Astrocyte of the spinal cord (primary cell): Measurements from ENCODE around the gene TSC1.

ENCODE experiments used
- DNase-seq: peaks from one replicate; pipeline ENCODE4 v3.0.0; 2011; ENCODE audit warnings: low read depth, low spot score
- H3K4me3 ChIP-seq: 2 replicates; pipeline ENCODE4 v1.5.1; 2011; ENCODE audit warnings: low read depth, mild to moderate bottlenecking, low read length, moderate library complexity
- CTCF ChIP-seq: IDR thresholded peaks from 2 replicates; pipeline ENCODE4 v1.5.1; 2012; ENCODE audit warnings: low read depth, mild to moderate bottlenecking, low read length, inconsistent platforms
- in situ Hi-C: cut with HindIII; loops from 2 replicates; pipeline ENCODE4 v1.10.0; 2017; ENCODE audit warnings: low sequenced_read_pairs

TSC1 gene

GRCh38 chr9:132861666-132862065 lies 82.8 kb downstream of the TSC1 start:
- TF ChIP-seq CTCF: no peak
- H3K4me3 ChIP-seq: no peak overlapping the region
- in situ Hi-C loops: no loop called here
- no peak for DNase-seq

DNA sequence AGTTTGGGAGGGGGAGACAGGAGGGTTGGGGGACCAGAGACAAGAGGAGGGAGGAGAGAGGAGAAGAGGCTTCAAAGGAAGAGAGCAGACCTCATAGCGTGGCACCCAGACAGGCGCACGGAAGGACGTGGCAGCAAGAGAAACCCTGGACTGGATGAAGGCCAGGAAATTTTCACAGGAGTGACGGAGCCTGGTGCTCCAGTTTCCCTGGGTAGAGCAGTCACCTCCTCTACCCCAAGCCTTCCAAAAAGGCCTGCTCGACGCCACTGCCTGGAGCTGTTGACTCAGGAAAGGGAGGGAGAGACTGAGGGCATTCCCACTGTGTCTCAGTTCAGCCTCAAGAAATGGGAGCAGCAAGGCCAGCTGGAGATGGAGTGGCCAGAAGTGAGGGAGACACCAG lies 85.7 kb downstream of the TSC1 start:
- no peak overlapping the region for H3K4me3 ChIP-seq
- DNase-seq: no peak
- TF ChIP-seq CTCF: no peak
- in situ Hi-C loops: no loop called here

DNA sequence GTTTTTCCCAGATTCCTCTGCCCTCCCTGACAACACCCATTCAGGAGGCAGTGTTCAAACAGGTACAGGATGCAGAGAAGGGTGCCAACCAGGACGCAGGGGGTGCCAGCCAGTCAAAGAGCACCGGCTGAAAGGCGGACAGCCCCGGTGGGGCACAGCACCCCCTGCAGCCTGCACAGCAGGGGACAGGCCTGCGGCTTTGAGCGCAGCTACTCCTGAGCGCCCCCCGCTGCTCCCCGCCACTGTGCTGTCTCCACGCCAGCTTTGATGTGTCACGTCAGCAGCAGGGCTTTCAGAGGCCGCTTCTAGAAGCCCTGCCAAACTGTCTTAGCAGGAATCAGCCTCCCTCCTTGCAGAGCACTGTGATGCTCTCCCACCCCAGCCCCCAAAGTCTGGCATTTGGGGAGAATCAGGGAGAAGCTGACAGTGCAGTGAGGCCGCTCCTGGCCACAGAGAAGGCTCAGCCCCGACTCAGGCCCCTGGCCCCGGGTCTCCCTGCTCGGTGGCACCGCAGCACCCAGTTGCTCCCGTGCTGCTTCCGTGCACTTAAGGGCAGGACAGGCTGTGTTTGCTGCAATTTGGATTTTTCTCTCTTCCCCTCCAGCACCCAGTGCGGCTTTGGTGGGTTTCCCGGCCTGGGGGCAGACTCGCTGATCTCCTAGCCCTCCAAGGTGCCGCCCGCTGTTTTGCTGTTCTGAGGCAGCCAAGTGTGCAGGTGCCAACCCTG lies 86.6 kb downstream of the TSC1 start:
- TF ChIP-seq CTCF: no peak
- peak; percentile 46 for DNase-seq
- no peak overlapping the region for H3K4me3 ChIP-seq
- in situ Hi-C loops: no loop called here

DNA sequence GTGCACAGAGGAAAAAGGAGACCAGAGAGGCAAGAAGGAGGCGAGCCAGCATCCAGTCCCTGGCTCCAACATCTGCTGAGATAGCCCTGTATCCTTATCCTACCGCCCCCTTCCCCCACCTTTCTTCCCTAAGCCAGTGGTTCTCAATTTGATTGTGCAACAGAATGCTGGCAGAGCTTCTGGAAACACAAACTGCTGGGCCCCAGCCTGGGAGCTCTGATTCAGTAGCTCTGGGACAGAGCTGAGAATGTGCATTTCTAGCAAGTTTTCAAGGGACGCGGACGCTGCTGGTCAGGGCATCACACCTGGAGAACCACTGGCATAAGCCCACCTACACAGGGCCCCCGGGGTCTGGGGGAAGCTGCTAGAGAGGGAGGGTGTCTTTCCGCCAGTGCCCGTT lies 87.4 kb downstream of the TSC1 start:
- in situ Hi-C loops: no loop called here
- DNase-seq: peak; percentile 37
- no peak for TF ChIP-seq CTCF
- H3K4me3 ChIP-seq: no peak overlapping the region

- DNase-seq: no peak
- TF ChIP-seq CTCF: no peak
- in situ Hi-C loops: no loop called here
These were observed 88.5 kb downstream of the TSC1 start for GRCh38 chr9:132855904-132856303.

DNA sequence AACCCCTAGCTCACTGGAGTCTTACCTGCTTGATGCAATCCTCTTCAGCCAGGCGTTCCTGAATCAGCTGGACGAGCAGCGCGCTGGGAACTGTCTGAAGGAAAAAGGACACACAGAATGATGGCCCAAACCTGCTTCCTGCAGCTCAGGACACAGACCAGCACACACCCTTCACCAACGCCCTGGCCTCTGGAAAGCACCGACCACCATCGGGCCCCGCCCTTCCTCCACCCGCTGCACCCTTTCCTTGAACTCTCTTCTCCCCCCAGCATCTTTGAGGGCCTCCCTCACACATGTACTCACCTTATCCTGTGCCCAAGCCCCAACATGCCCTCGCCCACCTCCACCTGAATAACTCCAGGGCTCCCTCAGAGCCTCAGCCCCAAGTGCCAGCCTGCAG lies 89.6 kb downstream of the TSC1 start:
- in situ Hi-C loops: no loop called here
- DNase-seq: no peak
- TF ChIP-seq CTCF: no peak
- no peak overlapping the region for H3K4me3 ChIP-seq

More at GRCh38 chr9:132855904-132856303, 88.5 kb downstream of the TSC1 start:
- H3K4me3 ChIP-seq: no peak overlapping the region
